ENCODE measurements around the gene ATP6V0E2.

ATP6V0E2 gene

DNA sequence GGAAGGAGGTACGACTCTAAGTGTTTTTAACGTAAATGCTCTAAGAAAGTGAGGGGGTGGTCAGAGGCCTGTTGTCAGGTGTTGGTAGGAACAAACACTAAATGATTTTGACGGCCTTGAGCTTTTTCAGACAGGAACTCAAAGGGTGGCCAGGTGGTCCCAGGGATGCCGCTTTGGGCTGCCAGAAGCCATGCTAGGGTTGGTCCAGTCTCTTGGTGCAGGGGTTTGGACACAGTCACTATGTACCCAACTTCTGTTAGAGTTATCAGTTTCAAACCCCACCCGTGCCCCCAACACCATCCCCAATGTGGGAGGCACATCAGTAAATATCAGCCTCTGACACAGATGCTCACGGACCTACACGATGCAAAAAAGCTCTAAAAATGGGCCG is 9.3 kb downstream of the ATP6V0E2 start:
- Histone ChIP-seq H2AFZ (ENCODE audit: low read length) (no peak overlapping the region), H2BK15ac (ENCODE audit: low read length) (no peak overlapping the region), H3K18ac (ENCODE audit: low read length) (no peak overlapping the region), H3K4me2 (ENCODE audit: insufficient read depth, low read length, poor library complexity, severe bottlenecking) (no peak overlapping the region), H3K27me3 (ENCODE audit: control insufficient read depth in 3 of 3, insufficient read depth in 3 of 3, low read depth in 1 of 3, low read length in 3 of 3) (no peaks in the 10 kb centered on the region), H2BK5ac (ENCODE audit: low read length) (no peak overlapping the region), H3K4me3 (ENCODE audit: low read length in 2 of 2) (no peak overlapping the region), H3K4ac (ENCODE audit: low read length) (no peak overlapping the region), H3K9ac (ENCODE audit: low read depth, low read length, poor library complexity) (no peak overlapping the region), H4K8ac (ENCODE audit: low read depth, low read length) (no peak overlapping the region), H3K4me1 (ENCODE audit: control insufficient read depth in 2 of 2, insufficient read depth in 1 of 2, low read depth in 1 of 2, low read length in 2 of 2) (peaks cover 9 to 12% of the 10 kb centered on the region in 2 donors), H3K79me1 (ENCODE audit: low read depth, low read length) (peaks cover 2% of the 10 kb centered on the region), H3K14ac (ENCODE audit: low read length) (no peak overlapping the region), H4K91ac (ENCODE audit: low read depth, low read length, poor library complexity) (no peak overlapping the region), H2AK5ac (ENCODE audit: low read depth, low read length) (no peak overlapping the region), H2BK12ac (ENCODE audit: low read length) (no peak overlapping the region), H3K9me3 (replicated peaks in 1 of 2; ENCODE audit: control insufficient read depth in 2 of 2, insufficient read depth in 1 of 2, low read depth in 1 of 2, low read length in 2 of 2) (peaks cover 0 to 2% of the 10 kb centered on the region in 2 donors), H3K27ac (replicated peaks; ENCODE audit: low read length) (no peak overlapping the region), H3K36me3 (replicated peaks in 1 of 2; ENCODE audit: control insufficient read depth in 2 of 2, insufficient read depth in 2 of 2, low read length in 2 of 2) (peaks cover 2 to 14% of the 10 kb centered on the region in 2 donors), H2BK120ac (ENCODE audit: low read depth, low read length) (no peak overlapping the region), H3K23ac (ENCODE audit: low read depth, low read length, poor library complexity) (no peak overlapping the region)
- DNase-seq (ENCODE audit: low spot score) = no peak
- no CpG with 5 or more reads among the region's 8 CpGs for WGBS, 2 donors (ENCODE audit: extremely low coverage in 2 of 2, insufficient read length in 2 of 2, insufficient replicate concordance in 1 of 2)

GRCh38 chr7:149883452-149883861 is 9.7 kb downstream of the ATP6V0E2 start:
- Histone ChIP-seq H2BK5ac (ENCODE audit: low read length) (no peak overlapping the region), H3K9me3 (replicated peaks in 1 of 2; ENCODE audit: control insufficient read depth in 2 of 2, insufficient read depth in 1 of 2, low read depth in 1 of 2, low read length in 2 of 2) (peaks cover 0 to 2% of the 10 kb centered on the region in 2 donors), H2AFZ (ENCODE audit: low read length) (no peak overlapping the region), H2BK12ac (ENCODE audit: low read length) (no peak overlapping the region), H3K4ac (ENCODE audit: low read length) (no peak overlapping the region), H2BK120ac (ENCODE audit: low read depth, low read length) (no peak overlapping the region), H4K91ac (ENCODE audit: low read depth, low read length, poor library complexity) (no peak overlapping the region), H3K4me1 (ENCODE audit: control insufficient read depth in 2 of 2, insufficient read depth in 1 of 2, low read depth in 1 of 2, low read length in 2 of 2) (peaks cover 9 to 12% of the 10 kb centered on the region in 2 donors), H3K14ac (ENCODE audit: low read length) (no peak overlapping the region), H3K4me2 (ENCODE audit: insufficient read depth, low read length, poor library complexity, severe bottlenecking) (no peak overlapping the region), H3K18ac (ENCODE audit: low read length) (no peak overlapping the region), H4K8ac (ENCODE audit: low read depth, low read length) (no peak overlapping the region), H3K23ac (ENCODE audit: low read depth, low read length, poor library complexity) (no peak overlapping the region), H3K9ac (ENCODE audit: low read depth, low read length, poor library complexity) (no peak overlapping the region), H2AK5ac (ENCODE audit: low read depth, low read length) (no peak overlapping the region), H2BK15ac (ENCODE audit: low read length) (no peak overlapping the region), H3K36me3 (replicated peaks in 1 of 2; ENCODE audit: control insufficient read depth in 2 of 2, insufficient read depth in 2 of 2, low read length in 2 of 2) (peaks cover 2 to 14% of the 10 kb centered on the region in 2 donors), H3K4me3 (ENCODE audit: low read length in 2 of 2) (no peak overlapping the region), H3K79me1 (ENCODE audit: low read depth, low read length) (peaks cover 2% of the 10 kb centered on the region), H3K27me3 (ENCODE audit: control insufficient read depth in 3 of 3, insufficient read depth in 3 of 3, low read depth in 1 of 3, low read length in 3 of 3) (no peaks in the 10 kb centered on the region), H3K27ac (replicated peaks; ENCODE audit: low read length) (no peak overlapping the region)
- no CpG with 5 or more reads among the region's 12 CpGs for WGBS, 2 donors (ENCODE audit: extremely low coverage in 2 of 2, insufficient read length in 2 of 2, insufficient replicate concordance in 1 of 2)
- DNase-seq (ENCODE audit: low spot score) = peak; percentile 49

DNA sequence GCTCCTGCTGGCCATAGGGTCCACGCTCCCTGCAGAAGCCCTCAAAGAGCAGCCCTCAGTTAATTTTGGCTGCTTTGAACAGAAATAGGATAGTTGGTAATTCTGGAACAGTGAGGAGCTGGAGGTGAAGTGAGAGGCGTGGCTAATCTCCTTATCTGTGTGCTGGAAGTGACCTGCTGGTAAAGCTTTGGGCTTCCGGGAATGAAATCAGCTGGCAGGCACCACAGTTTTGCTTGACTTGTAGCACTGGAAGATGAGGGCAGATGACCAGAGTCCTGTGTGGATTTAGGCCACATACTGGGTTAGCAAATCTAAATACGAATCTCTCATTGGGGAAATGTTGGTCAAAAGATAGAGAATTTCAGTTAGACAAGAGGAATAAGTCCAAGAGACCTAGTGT is 10.2 kb downstream of the ATP6V0E2 start:
- no peaks in the 10 kb centered on the region for H3K27me3 ChIP-seq (ENCODE audit: control insufficient read depth in 3 of 3, insufficient read depth in 3 of 3, low read depth in 1 of 3, low read length in 3 of 3)
- peaks cover 2 to 12% of the 10 kb centered on the region in 2 donors for H3K36me3 ChIP-seq (replicated peaks in 1 of 2; ENCODE audit: control insufficient read depth in 2 of 2, insufficient read depth in 2 of 2, low read length in 2 of 2)
- no peak for DNase-seq (ENCODE audit: low spot score)
- H2BK5ac ChIP-seq (ENCODE audit: low read length) = no peak overlapping the region
- no peak overlapping the region for H3K23ac ChIP-seq (ENCODE audit: low read depth, low read length, poor library complexity)
- no peak overlapping the region for H4K8ac ChIP-seq (ENCODE audit: low read depth, low read length)
- no peak overlapping the region for H4K91ac ChIP-seq (ENCODE audit: low read depth, low read length, poor library complexity)
- H3K4ac ChIP-seq (ENCODE audit: low read length) = no peak overlapping the region
- WGBS, 2 donors (ENCODE audit: extremely low coverage in 2 of 2, insufficient read length in 2 of 2, insufficient replicate concordance in 1 of 2) = no CpG with 5 or more reads among the region's 4 CpGs
- H3K9ac ChIP-seq (ENCODE audit: low read depth, low read length, poor library complexity) = no peak overlapping the region
- no peak overlapping the region for H2AFZ ChIP-seq (ENCODE audit: low read length)
- H3K9me3 ChIP-seq (replicated peaks in 1 of 2; ENCODE audit: control insufficient read depth in 2 of 2, insufficient read depth in 1 of 2, low read depth in 1 of 2, low read length in 2 of 2) = peaks cover 0 to 2% of the 10 kb centered on the region in 2 donors
- H3K14ac ChIP-seq (ENCODE audit: low read length) = no peak overlapping the region
- H2BK15ac ChIP-seq (ENCODE audit: low read length) = no peak overlapping the region
- H2AK5ac ChIP-seq (ENCODE audit: low read depth, low read length) = no peak overlapping the region
- no peak overlapping the region for H3K4me3 ChIP-seq (ENCODE audit: low read length in 2 of 2)
- H2BK120ac ChIP-seq (ENCODE audit: low read depth, low read length) = no peak overlapping the region
- peaks cover 9 to 12% of the 10 kb centered on the region in 2 donors for H3K4me1 ChIP-seq (ENCODE audit: control insufficient read depth in 2 of 2, insufficient read depth in 1 of 2, low read depth in 1 of 2, low read length in 2 of 2)
- H3K79me1 ChIP-seq (ENCODE audit: low read depth, low read length) = peaks cover 2% of the 10 kb centered on the region
- H2BK12ac ChIP-seq (ENCODE audit: low read length) = no peak overlapping the region
- no peak overlapping the region for H3K4me2 ChIP-seq (ENCODE audit: insufficient read depth, low read length, poor library complexity, severe bottlenecking)
- no peak overlapping the region for H3K27ac ChIP-seq (replicated peaks; ENCODE audit: low read length)
- no peak overlapping the region for H3K18ac ChIP-seq (ENCODE audit: low read length)

DNA sequence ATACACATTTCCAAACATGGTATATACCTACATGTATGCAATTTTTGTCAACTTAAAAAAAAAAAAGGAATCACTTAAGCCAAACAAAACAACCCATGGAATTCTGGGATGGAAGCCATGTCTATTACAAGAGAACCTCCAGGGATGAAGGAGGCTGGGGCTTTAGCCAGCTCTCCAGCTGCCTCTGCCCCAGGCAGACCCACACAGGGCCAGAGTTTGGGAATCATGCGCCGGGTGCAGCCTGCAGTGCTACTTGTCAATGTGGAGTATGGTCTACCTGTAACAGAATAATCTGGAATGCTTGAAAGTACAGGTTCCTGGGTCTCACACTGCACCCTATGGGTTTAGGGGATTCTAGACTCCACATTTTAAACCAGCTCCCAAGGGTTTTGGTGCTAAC is 10.8 kb downstream of the ATP6V0E2 start:
- no peak overlapping the region for H2BK12ac ChIP-seq (ENCODE audit: low read length)
- no peak overlapping the region for H3K4ac ChIP-seq (ENCODE audit: low read length)
- no peak overlapping the region for H3K23ac ChIP-seq (ENCODE audit: low read depth, low read length, poor library complexity)
- peaks cover 2 to 7% of the 10 kb centered on the region in 2 donors for H3K36me3 ChIP-seq (replicated peaks in 1 of 2; ENCODE audit: control insufficient read depth in 2 of 2, insufficient read depth in 2 of 2, low read length in 2 of 2)
- peaks cover 0 to 2% of the 10 kb centered on the region in 2 donors for H3K9me3 ChIP-seq (replicated peaks in 1 of 2; ENCODE audit: control insufficient read depth in 2 of 2, insufficient read depth in 1 of 2, low read depth in 1 of 2, low read length in 2 of 2)
- H3K9ac ChIP-seq (ENCODE audit: low read depth, low read length, poor library complexity) = no peak overlapping the region
- peaks cover 9 to 12% of the 10 kb centered on the region in 2 donors for H3K4me1 ChIP-seq (ENCODE audit: control insufficient read depth in 2 of 2, insufficient read depth in 1 of 2, low read depth in 1 of 2, low read length in 2 of 2)
- WGBS, 2 donors (ENCODE audit: extremely low coverage in 2 of 2, insufficient read length in 2 of 2, insufficient replicate concordance in 1 of 2) = no CpG with 5 or more reads among the region's 2 CpGs
- no peak overlapping the region for H3K27ac ChIP-seq (replicated peaks; ENCODE audit: low read length)
- DNase-seq (ENCODE audit: low spot score) = no peak
- H2AK5ac ChIP-seq (ENCODE audit: low read depth, low read length) = no peak overlapping the region
- H2AFZ ChIP-seq (ENCODE audit: low read length) = no peak overlapping the region
- no peak overlapping the region for H4K91ac ChIP-seq (ENCODE audit: low read depth, low read length, poor library complexity)
- H3K4me3 ChIP-seq (ENCODE audit: low read length in 2 of 2) = no peak overlapping the region
- H3K27me3 ChIP-seq (ENCODE audit: control insufficient read depth in 3 of 3, insufficient read depth in 3 of 3, low read depth in 1 of 3, low read length in 3 of 3) = no peaks in the 10 kb centered on the region
- H3K14ac ChIP-seq (ENCODE audit: low read length) = no peak overlapping the region
- H3K18ac ChIP-seq (ENCODE audit: low read length) = peak overlapping the region; percentile 17
- H2BK15ac ChIP-seq (ENCODE audit: low read length) = no peak overlapping the region
- H2BK120ac ChIP-seq (ENCODE audit: low read depth, low read length) = no peak overlapping the region
- no peak overlapping the region for H4K8ac ChIP-seq (ENCODE audit: low read depth, low read length)
- no peak overlapping the region for H2BK5ac ChIP-seq (ENCODE audit: low read length)
- H3K4me2 ChIP-seq (ENCODE audit: insufficient read depth, low read length, poor library complexity, severe bottlenecking) = no peak overlapping the region
- H3K79me1 ChIP-seq (ENCODE audit: low read depth, low read length) = peaks cover 2% of the 10 kb centered on the region
